Calu3 (cell line): ENCODE measurements around the gene NCKAP1. TPM values are rescaled to one million over a fixed set of nuclear protein-coding genes. Genes with fewer than 3 reads are reported as not detected.
"Not testable (repeated sequence)": the region's sequence is repeated elsewhere in the genome, so short reads cannot be mapped to it uniquely, and the experiment has no call there.

ENCODE experiments used
- BruUV-seq: library from RNA; stranded (reverse); fragments of 400-500 nt; replicated peaks from 2 replicates; lab custom pipeline; 2021; lab: Mats Ljungman, UMichigan
- CTCF ChIA-PET: fragments of 300-600 bp; sonication (Branson Sonifier 250); formaldehyde crosslinking; loops from one replicate; lab custom pipeline; 2022; ENCODE audit warnings: antibody characterized with exemption; lab: Charles Lee
- DNase-seq: peaks from one replicate; pipeline ENCODE4 v3.0.0; 2022
- H3K27ac Mint-ChIP-seq: one replicate; pipeline ENCODE4 v1.8.0; 2022; ENCODE audit warnings: mixed read lengths; ENCODE audit not compliant: unreplicated experiment
- H3K27me3 Mint-ChIP-seq: one replicate; pipeline ENCODE4 v1.8.0; 2022; ENCODE audit warnings: mixed read lengths; ENCODE audit not compliant: unreplicated experiment
- H3K36me3 Mint-ChIP-seq: one replicate; pipeline ENCODE4 v1.8.0; 2022; ENCODE audit warnings: mild to moderate bottlenecking, moderate library complexity, mixed read lengths; ENCODE audit not compliant: insufficient read depth, unreplicated experiment
- H3K4me1 Mint-ChIP-seq: one replicate; pipeline ENCODE4 v1.8.0; 2022; ENCODE audit warnings: mild to moderate bottlenecking, low read depth, mixed read lengths; ENCODE audit not compliant: unreplicated experiment
- H3K4me3 Mint-ChIP-seq: one replicate; pipeline ENCODE4 v1.8.0; 2022; ENCODE audit warnings: mild to moderate bottlenecking, low read depth, moderate library complexity, mixed read lengths; ENCODE audit not compliant: unreplicated experiment
- H3K9me3 Mint-ChIP-seq: one replicate; pipeline ENCODE4 v1.8.0; 2022; ENCODE audit warnings: low read depth, mixed read lengths; ENCODE audit not compliant: unreplicated experiment
- intact Hi-C: fragments of 100-400 bp; cut with micrococcal nuclease; formaldehyde crosslinking; loops from one replicate; pipeline ENCODE4 v1.10.0; 2022; ENCODE audit not compliant: unreplicated experiment
- total RNA-seq: library from RNA; stranded (reverse); gene quantifications from 2 replicates; pipeline ENCODE4 v1.2.3, GENCODE V29; 2022
- TF ChIP-seq, protein P1 (sequence below): fragments of 200-600 bp; IDR thresholded peaks from one replicate; pipeline ENCODE4 v1.8.0; 2022; ENCODE audit warnings: antibody characterized with exemption; ENCODE audit not compliant: unreplicated experiment

NCKAP1 gene
- total RNA-seq, 1 experiment from 2014 or later = 157 TPM

GRCh38 chr2:183059561-183059960 is 21.3 kb upstream of the NCKAP1 start:
- Mint-ChIP-seq H3K36me3 (no peaks in the 10 kb centered on the region), H3K27me3 (no peaks in the 10 kb centered on the region), H3K27ac (peak overlapping the region; percentile 34), H3K4me3 (no peak overlapping the region), H3K9me3 (no peaks in the 10 kb centered on the region), H3K4me1 (peaks cover 7% of the 10 kb centered on the region)
- no TSS peak for BruUV-seq
- DNase-seq = no peak
- CTCF ChIA-PET = interaction anchor here (0.9 kb wide), 1 partner anchor 10 kb away, joined by 3 read pairs; no protein-coding TSS in a partner anchor
- intact Hi-C loops = no loop called here
- TF ChIP-seq, protein P1, sequence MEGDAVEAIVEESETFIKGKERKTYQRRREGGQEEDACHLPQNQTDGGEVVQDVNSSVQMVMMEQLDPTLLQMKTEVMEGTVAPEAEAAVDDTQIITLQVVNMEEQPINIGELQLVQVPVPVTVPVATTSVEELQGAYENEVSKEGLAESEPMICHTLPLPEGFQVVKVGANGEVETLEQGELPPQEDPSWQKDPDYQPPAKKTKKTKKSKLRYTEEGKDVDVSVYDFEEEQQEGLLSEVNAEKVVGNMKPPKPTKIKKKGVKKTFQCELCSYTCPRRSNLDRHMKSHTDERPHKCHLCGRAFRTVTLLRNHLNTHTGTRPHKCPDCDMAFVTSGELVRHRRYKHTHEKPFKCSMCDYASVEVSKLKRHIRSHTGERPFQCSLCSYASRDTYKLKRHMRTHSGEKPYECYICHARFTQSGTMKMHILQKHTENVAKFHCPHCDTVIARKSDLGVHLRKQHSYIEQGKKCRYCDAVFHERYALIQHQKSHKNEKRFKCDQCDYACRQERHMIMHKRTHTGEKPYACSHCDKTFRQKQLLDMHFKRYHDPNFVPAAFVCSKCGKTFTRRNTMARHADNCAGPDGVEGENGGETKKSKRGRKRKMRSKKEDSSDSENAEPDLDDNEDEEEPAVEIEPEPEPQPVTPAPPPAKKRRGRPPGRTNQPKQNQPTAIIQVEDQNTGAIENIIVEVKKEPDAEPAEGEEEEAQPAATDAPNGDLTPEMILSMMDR = no peak

DNA sequence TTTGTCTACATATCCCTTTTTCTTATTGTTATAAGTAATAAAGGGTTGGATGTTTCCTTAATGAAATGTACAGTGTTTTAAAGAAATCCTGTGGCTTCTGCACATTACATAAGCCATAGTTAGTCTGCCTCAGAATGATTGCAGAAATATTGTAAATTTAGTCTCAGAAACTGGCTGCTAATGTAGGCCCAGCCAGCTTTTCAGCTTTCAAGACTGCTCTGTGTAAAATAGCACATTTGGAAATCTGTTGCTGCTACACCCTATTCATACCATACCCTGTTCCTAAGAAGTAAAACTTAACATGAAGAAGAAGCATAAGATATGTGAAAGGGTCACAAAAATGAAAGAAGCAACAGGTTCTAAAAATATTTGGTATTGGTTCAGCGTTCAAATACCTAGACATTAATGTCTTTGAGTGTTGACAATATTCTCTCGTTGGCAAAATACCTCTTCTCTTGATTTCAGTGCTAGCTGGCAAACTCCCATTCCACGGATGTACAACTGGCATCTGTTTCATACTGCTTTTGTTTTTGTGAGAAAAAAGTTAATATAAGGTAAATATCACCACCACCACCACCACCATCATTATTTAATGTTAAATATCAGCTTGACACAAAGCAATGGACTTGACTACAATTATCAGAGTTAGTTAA is 19.2 kb upstream of the NCKAP1 start:
- CTCF ChIA-PET = interaction anchor here (0.7 kb wide), 1 partner anchor 1209 kb away, joined by 3 read pairs; no protein-coding TSS in a partner anchor
- peaks cover 7% of the 10 kb centered on the region for H3K4me1 Mint-ChIP-seq
- H3K4me3 Mint-ChIP-seq = no peak overlapping the region
- no TSS peak for BruUV-seq
- no peak for DNase-seq
- H3K27me3 Mint-ChIP-seq = peaks cover 5% of the 10 kb centered on the region
- no peaks in the 10 kb centered on the region for H3K36me3 Mint-ChIP-seq
- no peak overlapping the region for H3K27ac Mint-ChIP-seq
- no peaks in the 10 kb centered on the region for H3K9me3 Mint-ChIP-seq
- intact Hi-C loops = no loop called here
- TF ChIP-seq, protein P1 = no peak

GRCh38 chr2:183049420-183049819 is 11.2 kb upstream of the NCKAP1 start:
- H3K9me3 Mint-ChIP-seq = peaks cover 7% of the 10 kb centered on the region
- no peak overlapping the region for H3K27ac Mint-ChIP-seq
- no peaks in the 10 kb centered on the region for H3K36me3 Mint-ChIP-seq
- TF ChIP-seq, protein P1 = no peak
- H3K4me1 Mint-ChIP-seq = no peaks in the 10 kb centered on the region
- H3K27me3 Mint-ChIP-seq = peaks cover 22% of the 10 kb centered on the region
- intact Hi-C loops = no loop called here
- no TSS peak for BruUV-seq
- H3K4me3 Mint-ChIP-seq = no peak overlapping the region
- CTCF ChIA-PET = no interaction called here
- DNase-seq = no peak

DNA sequence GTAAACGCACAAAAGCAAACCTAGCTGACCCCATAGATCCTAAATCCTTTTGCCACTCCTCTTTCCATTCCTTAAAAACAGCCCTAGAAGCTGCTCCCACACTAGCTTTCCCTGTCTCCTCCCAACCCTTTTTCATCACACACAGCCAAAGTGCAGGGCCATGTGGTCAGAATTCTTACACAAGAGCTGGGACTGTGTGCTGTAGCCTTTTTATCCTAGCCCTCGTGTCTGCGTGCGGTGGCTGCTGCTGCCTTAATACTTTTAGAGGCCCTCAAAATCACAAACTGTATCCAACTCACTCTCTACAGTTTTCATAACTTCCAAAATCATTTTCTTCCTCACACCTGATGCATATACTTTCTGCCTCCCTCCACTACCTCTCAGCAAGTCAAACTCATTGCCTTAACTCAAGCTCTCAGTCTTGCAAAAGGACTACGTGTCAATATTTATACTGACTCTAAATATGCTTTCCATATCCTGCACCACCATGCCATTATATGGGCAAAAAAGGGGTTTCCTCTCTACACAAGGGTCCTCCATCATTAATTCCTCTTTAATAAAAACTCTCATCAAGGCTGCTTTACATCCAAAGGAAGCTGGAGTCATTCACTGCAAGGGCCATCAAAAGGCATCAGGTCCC is 9.3 kb upstream of the NCKAP1 start:
- intact Hi-C loops, CTCF ChIA-PET, H3K4me1 Mint-ChIP-seq, H3K36me3 Mint-ChIP-seq, DNase-seq, BruUV-seq, H3K4me3 Mint-ChIP-seq, H3K27ac Mint-ChIP-seq: not testable (repeated sequence)
- peaks cover 24% of the 10 kb centered on the region for H3K27me3 Mint-ChIP-seq
- peaks cover 11% of the 10 kb centered on the region for H3K9me3 Mint-ChIP-seq

DNA sequence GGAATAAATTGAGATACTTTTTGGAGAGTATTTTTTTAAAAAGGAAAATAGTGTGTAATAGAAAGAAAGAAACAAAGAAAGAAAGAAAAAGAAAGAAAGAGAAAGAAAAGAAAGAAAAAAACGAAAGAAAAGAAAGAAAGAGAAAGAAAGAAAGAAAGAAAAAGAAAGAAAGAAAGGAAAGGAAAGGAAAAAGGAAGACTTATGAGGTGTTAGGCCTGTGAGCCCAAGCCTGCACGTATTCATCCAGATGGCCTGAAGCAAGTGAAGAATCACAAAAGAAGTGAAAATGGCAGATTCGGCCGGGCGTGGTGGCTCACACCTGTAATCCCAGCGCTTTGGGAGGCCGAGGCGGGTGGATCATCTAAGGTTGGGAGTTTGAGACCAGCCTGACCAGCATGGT is 5.3 kb upstream of the NCKAP1 start:
- peaks cover 10% of the 10 kb centered on the region for H3K36me3 Mint-ChIP-seq
- H3K9me3 Mint-ChIP-seq = peaks cover 11% of the 10 kb centered on the region
- CTCF ChIA-PET, H3K4me3 Mint-ChIP-seq, intact Hi-C loops, DNase-seq, BruUV-seq, H3K27ac Mint-ChIP-seq: not testable (repeated sequence)
- H3K4me1 Mint-ChIP-seq = peaks cover 12% of the 10 kb centered on the region
- H3K27me3 Mint-ChIP-seq = peaks cover 19% of the 10 kb centered on the region
